GM23338 (cell line): ENCODE measurements around the gene UBASH3A. TPM values are rescaled to one million over a fixed set of nuclear protein-coding genes. Genes with fewer than 3 reads are reported as not detected.
A peak's percentile ranks its signal among the peaks of the same experiment; 100 is the strongest.

ENCODE experiments used
- ATAC-seq: fragments of 200-7000 bp; cut with Tn5 transposase; 3 replicates; pipeline ENCODE4 v1.9.1; 2020
- DNase-seq: peaks from one replicate; pipeline ENCODE4 v3.0.0-alpha.2; 2015; ENCODE audit warnings: low spot score
- H2AFZ ChIP-seq: fragments of 200-600 bp; sonication (generic); 2 replicates; pipeline ENCODE4 v1.8.0; 2016; ENCODE audit warnings: antibody characterized with exemption, mild to moderate bottlenecking, moderate library complexity
- H3F3A ChIP-seq: fragments of 200-600 bp; sonication (generic); replicated peaks from 2 replicates; pipeline ENCODE4 v1.8.0; 2017; ENCODE audit warnings: antibody characterized with exemption, mixed run types, low read depth
- H3K27ac ChIP-seq: fragments of 200-600 bp; sonication (generic); 2 replicates; pipeline ENCODE4 v1.6.1; 2016; ENCODE audit warnings: low read depth
- H3K27me3 ChIP-seq: fragments of 200-600 bp; sonication (generic); 2 replicates; pipeline ENCODE4 v1.8.0; 2016; ENCODE audit warnings: mild to moderate bottlenecking, mixed run types, moderate library complexity; ENCODE audit not compliant: insufficient read depth
- H3K36me3 ChIP-seq: fragments of 200-600 bp; sonication (generic); 2 replicates; pipeline ENCODE4 v1.8.0; 2016; ENCODE audit warnings: mild to moderate bottlenecking; ENCODE audit not compliant: insufficient read depth
- H3K4me1 ChIP-seq: fragments of 200-600 bp; sonication (generic); 2 replicates; pipeline ENCODE4 v1.8.0; 2016; ENCODE audit warnings: mild to moderate bottlenecking, moderate library complexity; ENCODE audit not compliant: insufficient read depth
- H3K4me2 ChIP-seq: fragments of 200-600 bp; sonication (generic); 2 replicates; pipeline ENCODE4 v1.7.1; 2017; ENCODE audit warnings: mixed run types
- H3K4me3 ChIP-seq: fragments of 200-600 bp; sonication (generic); 2 replicates; pipeline ENCODE4 v1.6.1; 2016; ENCODE audit warnings: mixed run types
- H3K79me2 ChIP-seq: fragments of 200-600 bp; sonication (generic); replicated peaks from 2 replicates; pipeline ENCODE4 v1.8.0; 2017; ENCODE audit warnings: mild to moderate bottlenecking; ENCODE audit not compliant: insufficient read depth
- H3K9me2 ChIP-seq: fragments of 200-600 bp; sonication (generic); 2 replicates; pipeline ENCODE4 v1.8.0; 2017; ENCODE audit not compliant: insufficient read depth
- H4K20me1 ChIP-seq: fragments of 200-600 bp; sonication (generic); replicated peaks from 2 replicates; pipeline ENCODE4 v1.8.0; 2017; ENCODE audit warnings: mild to moderate bottlenecking; ENCODE audit not compliant: insufficient read depth
- H3K27ac Mint-ChIP-seq: 2 replicates; pipeline ENCODE4 v1.8.0; 2020; ENCODE audit warnings: inconsistent platforms, mild to moderate bottlenecking, moderate library complexity, mixed read lengths
- H3K27me3 Mint-ChIP-seq: 3 replicates; pipeline ENCODE4 v1.8.0; 2022; ENCODE audit warnings: low read depth, mild to moderate bottlenecking, moderate library complexity, mixed read lengths, inconsistent platforms; ENCODE audit not compliant: insufficient read depth, poor library complexity
- H3K36me3 Mint-ChIP-seq: 3 replicates; pipeline ENCODE4 v1.8.0; 2021; ENCODE audit warnings: low read depth, mild to moderate bottlenecking, inconsistent platforms, moderate library complexity, mixed read lengths
- H3K4me1 Mint-ChIP-seq: 3 replicates; pipeline ENCODE4 v1.8.0; 2020; ENCODE audit warnings: mild to moderate bottlenecking, inconsistent platforms, mixed read lengths
- H3K4me3 Mint-ChIP-seq: 3 replicates; pipeline ENCODE4 v1.8.0; 2021; ENCODE audit warnings: moderate library complexity, mild to moderate bottlenecking, inconsistent platforms, mixed read lengths
- H3K9me3 Mint-ChIP-seq: 3 replicates; pipeline ENCODE4 v1.8.0; 2020; ENCODE audit warnings: moderate library complexity, mild to moderate bottlenecking, inconsistent platforms, mixed read lengths
- CTCF ChIP-seq, 2 experiments: fragments of 200-600 bp in 1 of 2; sonication (generic) in 1 of 2; conservative IDR thresholded peaks; 2 replicates each; pipeline versions ENCODE4 v1.5.1 to v1.6.1; 2016 to 2017; ENCODE audit warnings: antibody characterized with exemption in 2 of 2, low read depth in 2 of 2, mild to moderate bottlenecking in 2 of 2, moderate library complexity in 1 of 2
- NANOG ChIP-seq: IDR thresholded peaks from 2 replicates; pipeline ENCODE4 v1.6.1; 2016; ENCODE audit warnings: antibody characterized with exemption, borderline replicate concordance
- REST ChIP-seq: IDR thresholded peaks from one replicate; pipeline ENCODE4 v1.6.1; 2018; ENCODE audit warnings: antibody characterized with exemption; ENCODE audit not compliant: unreplicated experiment
- polyA plus RNA-seq: library from polyadenylated mRNA; unstranded; fragments of >200 nt; fragmentation: Nextera tagmentation; extraction: Ambion mirVana; gene quantifications from 2 replicates; pipeline ENCODE4 v1.2.1, GENCODE V29; 2016
- total RNA-seq: library from RNA; depleted of rRNA; stranded (reverse); fragments of >200 nt; shearing (Covaris generic); gene quantifications from 2 replicates; pipeline ENCODE4 v1.2.3, GENCODE V29; 2014

Gene UBASH3A
- total and polyA plus RNA-seq, 2 experiments from 2014 or later = not detected

GRCh38 chr21:42369821-42370220 is 33.9 kb upstream of the UBASH3A start:
- no peak overlapping the region for H3K27ac ChIP-seq
- Mint-ChIP-seq H3K27me3 (peaks cover 6% of the 10 kb centered on the region), H3K4me3 (no peak overlapping the region), H3K4me1 (peaks cover 11% of the 10 kb centered on the region), H3K9me3 (no peaks in the 10 kb centered on the region), H3K36me3 (no peaks in the 10 kb centered on the region), H3K27ac (no peak overlapping the region)
- no peak overlapping the region for H3K4me3 ChIP-seq
- H3F3A ChIP-seq = no peaks in the 10 kb centered on the region
- peak; percentile 63 for DNase-seq
- H4K20me1 ChIP-seq = no peaks in the 10 kb centered on the region
- peak; percentile 64 for ATAC-seq
- no peaks in the 10 kb centered on the region for H3K36me3 ChIP-seq
- no peaks in the 10 kb centered on the region for H3K27me3 ChIP-seq
- H3K79me2 ChIP-seq = no peaks in the 10 kb centered on the region
- H3K4me2 ChIP-seq = no peak overlapping the region
- no peaks in the 10 kb centered on the region for H3K9me2 ChIP-seq
- H2AFZ ChIP-seq = peak overlapping the region; percentile 81
- no peaks in the 10 kb centered on the region for H3K4me1 ChIP-seq
- TF ChIP-seq REST = no peak
- TF ChIP-seq CTCF (conservative IDR thresholded peaks at IDR 0.05; ENCODE audit: low read depth in 2 of 2) = peak; percentile 19 to 37; a peak in 3 of 4 replicates

GRCh38 chr21:42370894-42371654 is 32.6 kb upstream of the UBASH3A start:
- DNase-seq = no peak
- no peak for TF ChIP-seq NANOG

More at GRCh38 chr21:42370894-42371654, 32.6 kb upstream of the UBASH3A start:
- Histone ChIP-seq H2AFZ (no peak overlapping the region), H3K36me3 (no peaks in the 10 kb centered on the region), H3K9me2 (no peaks in the 10 kb centered on the region), H3K27ac (no peak overlapping the region), H3K4me2 (no peak overlapping the region), H4K20me1 (no peaks in the 10 kb centered on the region), H3K79me2 (no peaks in the 10 kb centered on the region), H3F3A (no peaks in the 10 kb centered on the region), H3K27me3 (no peaks in the 10 kb centered on the region), H3K4me3 (no peak overlapping the region), H3K4me1 (no peaks in the 10 kb centered on the region)
- peaks cover 2% of the 10 kb centered on the region for H3K27me3 Mint-ChIP-seq
- ATAC-seq = no peak
- H3K4me1 Mint-ChIP-seq = peaks cover 9% of the 10 kb centered on the region
- H3K27ac Mint-ChIP-seq = no peak overlapping the region
- no peaks in the 10 kb centered on the region for H3K9me3 Mint-ChIP-seq
- H3K4me3 Mint-ChIP-seq = no peak overlapping the region
- no peaks in the 10 kb centered on the region for H3K36me3 Mint-ChIP-seq
